Bone marrow (tissue), 2 donors: ENCODE data around the gene VASN.

Experiments
- DNase-seq, 2 donors: peaks; one replicate each; lab custom pipeline; 2025; lab: John Stamatoyannopoulos, UW

The VASN gene

GRCh38 chr16:4354512-4355409 lies 16.9 kb upstream of the VASN start:
- no peak for DNase-seq

- DNase-seq: no peak
Measured at GRCh38 chr16:4356820-4357219, 14.8 kb upstream of the VASN start.

GRCh38 chr16:4358236-4358635 lies 13.4 kb upstream of the VASN start:
- DNase-seq: no peak

GRCh38 chr16:4358831-4359561 lies 12.7 kb upstream of the VASN start:
- peak in 1 of 2 donors; percentile 4 for DNase-seq

DNA sequence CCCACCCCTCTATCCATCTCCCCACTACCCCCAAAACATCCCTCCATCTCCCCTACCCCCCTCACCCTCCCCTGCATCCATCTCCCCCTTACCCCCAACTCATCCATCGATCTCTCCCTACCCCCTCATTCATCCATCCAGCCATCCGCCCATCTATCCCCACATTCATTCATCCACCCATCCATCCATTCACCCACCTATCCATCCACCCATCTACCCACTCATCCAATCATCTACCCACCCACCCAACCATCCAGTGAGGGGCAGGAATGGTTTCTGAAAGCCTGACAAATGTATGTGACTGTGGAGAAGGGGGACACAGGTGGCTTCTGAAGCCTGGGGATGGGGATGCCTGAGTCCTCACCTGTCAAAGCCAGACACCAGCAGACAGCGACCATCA lies 11.7 kb upstream of the VASN start:
- no peak for DNase-seq

GRCh38 chr16:4360538-4361021 lies 11.1 kb upstream of the VASN start:
- no peak for DNase-seq

- DNase-seq: no peak
Measured at GRCh38 chr16:4361033-4361943, 10.4 kb upstream of the VASN start.

GRCh38 chr16:4361944-4362311 lies 9.7 kb upstream of the VASN start:
- no peak for DNase-seq

- no peak for DNase-seq
Measured at GRCh38 chr16:4362476-4363135, 9.0 kb upstream of the VASN start.

DNA sequence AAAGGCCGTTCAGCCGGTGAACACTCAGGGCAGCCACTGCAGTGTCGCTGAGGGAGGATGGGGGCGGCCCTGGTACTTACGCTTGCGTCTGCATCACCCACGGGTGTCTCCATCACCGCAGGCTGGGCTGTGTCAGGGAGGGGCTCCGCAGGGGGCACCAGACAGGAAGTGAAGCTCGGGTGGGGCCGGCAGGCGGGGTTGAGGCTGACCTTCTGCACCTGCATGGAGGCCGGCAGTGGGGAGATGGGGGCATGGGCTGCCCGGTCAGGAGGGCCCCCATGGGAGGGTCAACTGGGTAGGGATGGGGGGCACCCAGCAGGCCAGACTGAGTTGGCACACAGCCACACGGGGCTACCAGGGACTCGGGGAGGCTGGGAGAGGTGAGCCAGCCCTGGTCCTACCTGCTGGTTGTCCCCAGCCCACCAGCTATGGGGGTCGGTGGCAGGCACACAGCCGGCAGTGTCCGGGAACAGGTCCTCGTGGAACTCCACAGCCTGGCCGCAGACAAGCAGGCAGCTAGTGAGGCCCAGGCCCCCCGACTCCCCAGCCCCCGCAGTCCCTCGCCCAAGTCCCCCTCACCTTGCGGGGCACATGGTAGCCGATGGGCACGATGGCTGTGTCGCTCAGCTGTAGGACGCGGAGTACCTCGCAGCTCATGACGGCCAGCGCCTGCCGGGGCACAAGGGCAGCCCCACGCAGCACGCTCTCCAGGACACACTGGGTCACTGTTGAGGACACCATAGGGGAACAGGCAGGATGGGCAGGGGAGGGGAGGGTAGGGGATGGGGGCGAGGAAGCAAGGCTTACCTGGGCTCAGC lies 7.2 kb upstream of the VASN start:
- no peak for DNase-seq

DNA sequence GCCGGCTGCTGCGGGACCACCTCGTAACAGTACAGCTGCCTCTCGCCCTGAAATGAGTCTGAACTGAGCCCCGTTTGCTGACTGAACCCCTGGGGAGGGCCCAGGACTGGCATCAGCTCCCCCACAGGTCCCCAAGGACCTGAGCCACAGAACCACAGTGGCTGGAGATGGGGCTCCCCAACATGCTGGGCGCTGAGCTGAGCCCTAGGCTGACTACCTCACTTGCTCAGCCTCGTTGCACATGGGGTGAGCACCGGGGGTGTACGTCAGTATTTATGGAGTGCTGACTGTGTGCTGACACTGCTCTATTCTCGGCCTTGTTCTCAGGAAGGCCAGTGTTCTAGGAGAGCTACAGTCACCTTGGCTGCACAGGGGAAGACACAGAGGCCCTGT lies 6.6 kb upstream of the VASN start:
- no peak for DNase-seq

- no peak for DNase-seq
Measured at GRCh38 chr16:4365615-4366014, 6.0 kb upstream of the VASN start.

GRCh38 chr16:4366016-4366415 lies 5.6 kb upstream of the VASN start:
- no peak for DNase-seq

- DNase-seq: no peak
Measured at GRCh38 chr16:4367393-4367856, 4.2 kb upstream of the VASN start.

DNA sequence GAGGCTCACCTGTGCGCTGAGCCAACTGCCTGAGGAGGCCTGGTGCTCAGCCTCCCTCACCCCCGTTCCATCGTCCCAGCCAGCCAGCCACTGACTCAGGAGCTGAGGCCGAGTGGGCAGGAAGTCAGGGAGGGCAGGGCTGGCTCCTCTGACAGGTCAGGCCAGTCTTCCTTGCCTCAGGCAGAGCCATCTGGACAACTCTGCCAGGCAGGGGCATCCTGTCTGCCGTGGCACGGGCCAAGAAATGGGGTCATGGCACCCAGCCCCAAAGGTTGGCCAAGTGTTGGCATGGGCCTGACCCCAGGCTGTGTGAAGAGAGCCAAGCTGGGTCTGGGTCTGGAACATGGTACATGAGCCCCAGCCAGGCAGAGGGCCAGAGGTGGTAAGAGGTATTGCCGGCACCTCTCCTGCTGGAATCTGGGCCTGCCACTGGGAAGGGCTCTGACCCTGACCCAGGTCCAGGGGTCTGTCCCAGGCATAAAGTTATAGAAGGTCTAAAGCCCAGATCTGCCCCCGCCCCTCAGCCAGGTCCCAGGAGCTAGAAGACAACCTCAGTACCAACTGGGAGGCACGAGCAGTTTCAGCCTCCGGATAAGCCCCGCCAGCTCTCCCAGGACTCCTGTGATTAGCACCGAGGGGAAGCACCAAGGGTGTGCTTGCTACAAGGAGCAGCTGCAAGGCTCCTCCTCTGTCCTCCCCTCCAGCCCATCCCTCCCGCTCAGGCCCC lies 2.5 kb upstream of the VASN start:
- no peak for DNase-seq

GRCh38 chr16:4370151-4370550 lies 1.5 kb upstream of the VASN start:
- DNase-seq: no peak

- no peak for DNase-seq
Measured at GRCh38 chr16:4370570-4371356, 885 bp upstream of the VASN start.

DNA sequence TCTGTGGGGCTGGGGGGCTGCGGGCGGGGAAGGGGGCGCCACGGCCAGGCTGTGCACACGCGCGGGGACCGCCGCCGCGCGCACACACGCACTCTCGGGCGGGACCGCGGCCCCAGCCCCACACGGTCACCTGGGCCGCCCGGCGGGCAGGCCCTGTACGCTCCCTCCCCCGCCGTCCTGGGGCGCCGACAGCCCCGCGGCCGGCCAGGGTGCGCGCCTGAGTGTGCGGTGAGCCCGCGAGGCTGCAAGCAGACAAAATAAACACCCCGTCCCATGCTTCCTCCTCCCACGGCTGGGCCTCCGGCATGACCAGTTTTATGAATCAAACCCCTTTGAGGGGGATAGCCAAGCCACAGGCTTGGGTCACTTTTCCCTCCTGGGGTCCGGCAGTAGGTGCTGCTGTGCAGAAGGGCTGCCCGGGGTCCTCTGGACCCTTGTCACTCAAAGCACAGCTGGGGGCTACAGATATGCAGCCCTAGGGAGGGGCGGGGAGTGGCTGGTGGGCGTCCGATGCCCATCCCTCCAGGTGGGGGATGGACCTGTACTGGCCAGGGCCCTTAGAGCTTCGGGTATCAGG lies 441 bp downstream of the VASN start:
- no peak for DNase-seq
